Embryonic facial prominence (tissue), 1 donor: Measurements from ENCODE around the gene C1orf21.

Experiments used
- DNase-seq: peaks from one replicate; pipeline ENCODE4 v3.0.0-alpha.2; 2016; ENCODE audit errors: extremely low spot score

Gene C1orf21

DNA sequence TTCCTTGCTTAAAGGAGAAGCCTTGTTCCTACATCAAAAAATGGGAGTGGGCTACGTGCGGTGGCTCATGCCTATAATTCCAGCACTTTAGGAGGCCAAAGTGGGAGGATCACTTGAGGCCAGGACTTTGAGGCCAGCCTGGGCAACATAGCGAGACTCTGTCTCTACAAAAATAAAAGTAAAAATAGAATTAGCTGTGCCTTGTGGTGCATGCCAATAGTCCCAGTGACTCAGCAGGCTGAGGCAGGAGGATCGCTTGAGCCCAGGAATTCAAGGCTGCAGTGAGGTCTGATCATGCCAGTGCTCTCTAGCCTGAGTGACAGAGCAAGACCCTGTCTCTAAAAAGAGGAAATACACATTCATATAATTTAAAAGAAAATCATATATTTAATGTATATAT lies 127.1 kb downstream of the C1orf21 start:
- no peak for DNase-seq

DNA sequence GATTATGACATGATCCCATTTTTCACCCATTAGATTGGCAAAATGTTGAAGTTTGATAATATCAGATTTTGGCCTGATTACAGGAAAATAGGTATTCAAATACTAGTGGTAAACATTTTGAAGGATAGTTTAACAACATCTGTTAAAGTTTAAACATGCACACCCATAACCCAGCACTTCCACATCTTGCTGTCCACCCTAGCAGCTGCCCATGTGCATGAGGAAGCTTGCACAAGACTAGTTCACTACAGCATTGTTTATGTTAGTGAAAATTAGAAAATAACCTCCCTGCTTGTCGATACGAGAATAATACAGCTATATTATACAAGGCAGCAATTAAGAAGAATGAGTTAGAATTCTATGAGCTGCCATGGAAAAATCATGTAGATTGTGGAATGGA lies 127.6 kb downstream of the C1orf21 start:
- DNase-seq, result no peak

DNA sequence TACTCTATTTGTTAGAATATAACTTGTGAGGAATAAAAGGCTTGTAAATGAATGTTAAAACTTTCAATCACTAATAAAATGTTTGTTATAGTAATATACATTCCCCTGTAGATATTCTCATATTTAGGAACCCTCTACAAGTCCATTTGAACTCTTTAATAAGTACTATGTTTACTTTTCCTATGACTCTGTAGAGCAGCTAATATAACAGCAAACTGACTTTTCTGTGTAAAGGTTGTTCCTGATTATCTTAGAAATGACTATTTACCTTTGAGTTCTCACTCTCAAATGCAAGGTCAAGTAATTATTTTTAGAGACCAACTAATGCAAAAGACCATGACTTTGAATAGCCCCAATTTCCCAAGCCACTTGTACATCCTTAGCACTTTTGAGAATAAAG lies 130.3 kb downstream of the C1orf21 start:
- no peak for DNase-seq

DNA sequence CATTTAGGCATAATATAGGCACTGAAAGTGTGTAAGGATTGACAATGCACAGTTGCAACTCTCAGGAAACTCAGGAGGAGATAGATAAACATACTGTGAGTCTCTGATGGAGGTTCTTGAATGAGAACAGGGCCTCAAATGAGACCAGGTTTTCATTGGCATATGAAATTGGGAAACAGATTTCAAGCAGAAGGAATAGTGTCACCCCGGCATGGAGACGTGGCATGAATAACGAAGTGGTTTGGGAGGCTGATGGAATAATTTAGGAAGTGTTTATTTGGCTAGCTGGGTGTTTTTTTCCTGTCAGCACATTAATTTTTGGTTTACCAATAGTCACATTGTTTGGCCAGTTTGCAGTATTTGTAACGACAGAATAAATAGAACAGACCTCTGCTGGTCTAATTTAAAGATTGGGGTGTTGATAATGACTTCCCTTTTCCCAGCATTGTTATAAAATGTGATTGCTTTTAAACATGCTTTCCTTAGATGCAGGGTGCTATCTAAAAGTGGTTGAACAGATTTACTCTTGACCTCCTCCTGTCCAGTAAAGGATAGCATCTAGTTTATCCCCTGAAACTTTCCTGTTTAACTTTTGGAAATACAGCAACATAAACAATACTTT lies 132.0 kb downstream of the C1orf21 start:
- DNase-seq, result no peak

DNA sequence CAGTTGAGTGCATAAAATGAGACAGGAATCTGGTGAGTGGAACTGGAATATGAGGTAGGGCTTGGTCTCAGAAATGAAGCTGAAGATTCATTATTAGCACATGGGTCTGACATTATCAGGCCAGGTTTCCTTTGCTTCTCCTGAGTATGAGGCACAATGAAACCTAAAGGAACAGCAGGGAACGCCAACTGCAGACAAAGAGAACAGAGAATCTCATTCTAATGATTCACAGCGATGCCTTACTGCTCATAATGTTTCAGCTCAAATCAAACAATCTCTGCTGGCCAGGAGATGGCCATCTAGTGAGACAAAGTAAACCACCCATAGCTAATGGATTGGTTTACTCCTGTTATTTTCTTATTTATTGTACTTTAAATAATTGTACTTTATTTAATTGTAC lies 133.5 kb downstream of the C1orf21 start:
- DNase-seq, result no peak

DNA sequence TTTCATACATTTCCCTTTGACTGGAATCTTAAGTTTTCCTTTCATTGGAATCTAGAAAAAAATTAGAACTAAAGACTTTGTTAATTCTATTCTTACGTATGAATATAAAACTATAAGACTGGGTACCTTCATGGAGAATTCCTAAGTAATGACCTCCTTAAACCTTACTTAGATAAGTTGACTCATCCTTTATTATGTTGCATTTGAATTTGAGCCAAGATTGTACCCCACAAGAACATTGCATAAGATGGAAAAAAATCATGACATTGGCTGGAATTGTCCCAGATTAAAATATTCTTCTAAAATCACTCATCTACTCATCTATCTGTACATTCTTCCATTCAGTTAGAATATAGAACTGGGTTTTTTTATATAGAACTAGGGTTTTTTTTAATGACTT lies 137.4 kb downstream of the C1orf21 start:
- DNase-seq, result no peak

DNA sequence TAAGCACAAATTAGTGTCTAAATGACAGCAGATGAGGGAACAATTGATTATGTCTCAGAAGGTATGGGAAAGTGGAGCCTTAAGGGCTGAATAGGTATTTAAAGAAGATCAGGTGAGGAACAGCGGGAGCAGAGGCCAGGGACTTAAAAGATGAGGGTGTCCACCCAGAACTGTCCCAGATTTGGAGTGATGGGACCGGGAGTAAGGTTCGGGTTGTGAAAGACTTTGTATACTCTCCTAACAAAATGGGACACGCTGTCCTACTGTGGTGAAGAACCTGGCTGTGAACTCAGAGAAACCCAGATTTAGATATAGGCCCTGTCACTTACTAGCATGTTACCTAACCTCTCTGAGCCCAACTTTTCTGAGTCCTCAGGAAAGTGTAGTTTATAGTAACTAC lies 140.6 kb downstream of the C1orf21 start:
- no peak for DNase-seq

DNA sequence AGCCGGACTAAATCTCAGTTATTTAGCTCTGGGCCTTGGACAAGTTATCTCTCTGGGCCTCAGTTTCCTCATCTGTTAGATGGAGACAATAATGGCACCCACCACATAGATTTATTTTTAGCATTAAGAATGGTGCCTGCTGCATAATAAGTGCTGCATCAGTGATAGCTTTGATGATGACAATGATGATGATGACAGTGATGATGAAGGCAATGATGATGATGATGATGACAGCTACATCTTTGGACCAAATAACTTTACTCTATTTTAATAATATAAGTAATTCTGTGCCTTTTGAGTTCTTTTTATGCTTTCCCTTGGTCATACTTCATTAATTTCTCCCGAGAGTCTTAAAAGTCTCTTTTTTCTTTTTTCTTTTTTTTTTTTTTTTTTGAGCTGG lies 143.4 kb downstream of the C1orf21 start:
- no peak for DNase-seq

DNA sequence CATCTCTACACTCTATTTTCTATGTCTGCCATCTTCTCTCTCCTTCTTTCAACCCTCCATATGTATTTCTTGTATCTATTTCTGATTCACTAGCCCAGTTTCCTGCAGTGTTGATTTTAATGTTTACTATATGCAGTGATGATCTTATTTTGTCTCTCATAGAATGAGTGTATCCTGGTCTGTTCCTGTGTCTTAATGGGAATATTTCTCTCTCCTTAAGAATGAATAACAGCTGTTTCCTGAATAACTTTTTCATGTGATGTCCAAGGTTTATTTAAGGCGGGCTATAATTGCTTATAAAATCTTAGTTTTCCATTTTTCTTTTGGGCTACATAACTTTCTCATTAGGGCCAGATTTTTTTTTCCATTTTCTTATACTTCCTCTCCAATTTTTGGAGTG lies 144.5 kb downstream of the C1orf21 start:
- no peak for DNase-seq

DNA sequence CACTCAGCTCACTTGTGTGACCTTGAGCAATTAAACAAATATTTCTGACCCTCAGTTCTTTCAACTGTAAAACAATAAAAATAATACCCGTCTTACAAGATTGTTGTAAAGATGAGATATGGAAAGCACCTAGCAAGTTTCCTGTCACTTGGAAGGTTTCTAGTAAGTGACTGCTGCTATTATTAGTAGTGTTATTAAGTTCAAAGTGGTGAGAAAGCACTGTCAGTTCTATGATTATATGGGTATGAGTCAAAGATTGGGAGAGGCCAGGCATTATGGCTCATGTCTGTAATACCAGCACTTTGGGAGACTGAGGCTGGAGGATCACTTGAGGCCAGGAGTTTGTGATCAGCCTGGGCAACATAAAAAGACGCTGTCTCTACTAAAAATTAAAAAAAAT lies 145.4 kb downstream of the C1orf21 start:
- DNase-seq, result no peak

DNA sequence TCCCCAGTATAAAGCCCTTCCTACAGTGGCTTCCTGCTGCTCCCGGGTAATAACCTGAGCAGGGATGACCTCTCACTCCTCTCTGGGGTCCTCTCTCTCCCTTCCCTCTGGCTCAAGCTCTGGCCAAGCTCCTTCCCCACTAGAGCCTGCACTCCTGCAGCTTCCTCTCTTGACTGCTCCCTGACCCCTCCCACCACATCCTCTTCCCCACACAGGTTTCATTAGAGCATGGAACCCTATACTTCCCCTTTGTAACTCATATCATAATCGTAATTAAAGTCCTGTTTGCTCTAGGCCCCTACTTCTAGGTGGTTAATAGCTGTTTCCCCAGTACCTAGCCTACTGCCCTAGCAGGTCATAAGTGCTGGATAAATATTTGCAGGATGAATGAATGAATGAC lies 146.2 kb downstream of the C1orf21 start:
- DNase-seq, result no peak

DNA sequence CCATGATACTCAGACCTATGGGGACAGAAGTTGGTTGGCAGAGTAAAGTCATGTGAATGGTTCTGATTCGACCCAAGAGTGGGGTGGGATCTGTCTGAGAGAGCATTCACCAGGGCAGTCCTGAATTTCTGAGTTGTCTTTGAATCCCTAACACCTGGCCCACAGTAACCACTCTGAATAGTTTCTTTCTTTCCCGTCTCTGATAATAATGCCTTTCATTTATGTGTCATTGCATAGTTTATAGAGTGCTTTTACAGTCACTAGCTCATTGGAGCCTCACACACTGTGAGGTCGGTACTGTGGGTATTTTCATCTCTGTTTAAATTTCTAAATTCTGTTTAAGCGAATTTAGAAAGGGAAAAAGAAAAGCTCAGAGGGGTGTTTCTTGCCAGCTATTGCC lies 147.1 kb downstream of the C1orf21 start:
- DNase-seq, result no peak

DNA sequence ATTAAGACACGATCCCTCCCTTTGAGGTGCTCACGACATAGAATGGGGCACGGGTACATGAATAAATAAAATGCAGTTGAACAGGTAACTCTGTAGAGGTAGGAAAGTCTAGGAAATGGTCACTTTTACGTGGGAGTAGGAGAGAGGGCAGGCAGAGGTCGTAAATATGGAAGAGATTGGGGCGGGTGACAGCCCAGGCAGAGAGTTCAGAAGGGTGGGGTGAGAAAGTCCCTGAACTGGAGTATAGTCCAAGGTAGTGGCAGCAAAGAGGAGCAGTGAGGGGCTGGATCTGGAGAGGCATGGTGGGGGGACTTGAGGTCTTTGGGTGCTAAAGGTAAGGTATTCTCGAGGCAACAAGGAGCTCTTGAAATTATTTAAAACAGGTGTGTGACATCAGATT lies 147.9 kb downstream of the C1orf21 start:
- DNase-seq, result no peak

DNA sequence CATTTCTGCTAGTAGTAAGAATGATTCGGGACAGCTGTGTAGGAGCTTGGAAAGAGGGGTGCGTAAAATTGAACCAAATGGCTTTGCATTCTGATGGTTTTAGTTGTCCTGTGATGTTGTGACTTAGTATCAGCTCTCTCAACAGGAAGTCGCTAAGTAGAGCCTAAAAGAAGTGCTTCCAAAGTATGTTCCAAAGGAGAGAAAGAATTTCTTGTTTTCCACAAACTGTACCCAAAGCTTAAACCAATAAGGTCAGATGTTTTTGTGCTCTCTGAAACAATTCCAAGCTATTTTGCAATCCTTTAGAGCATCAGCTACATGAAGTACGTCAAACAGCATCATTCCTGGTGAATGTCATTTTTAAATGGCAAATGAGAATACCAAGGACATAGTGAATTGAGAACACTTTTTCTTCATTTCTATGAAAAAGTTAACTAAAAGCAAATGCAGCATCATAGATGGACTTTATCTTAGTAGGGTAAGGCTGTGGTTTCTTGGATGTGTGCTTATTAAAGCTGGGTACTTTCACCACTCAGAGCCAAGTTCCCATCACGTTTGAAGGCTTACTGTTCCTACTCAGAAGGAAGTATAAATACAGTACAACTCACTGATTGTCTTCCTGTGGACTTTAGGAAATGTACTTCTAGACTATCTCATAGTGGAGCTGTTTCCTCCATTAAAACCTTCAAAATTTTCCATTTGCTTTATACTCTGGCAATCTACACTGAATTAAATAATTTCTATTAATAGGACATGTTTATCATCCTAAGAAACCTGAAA lies 148.6 kb downstream of the C1orf21 start:
- no peak for DNase-seq

DNA sequence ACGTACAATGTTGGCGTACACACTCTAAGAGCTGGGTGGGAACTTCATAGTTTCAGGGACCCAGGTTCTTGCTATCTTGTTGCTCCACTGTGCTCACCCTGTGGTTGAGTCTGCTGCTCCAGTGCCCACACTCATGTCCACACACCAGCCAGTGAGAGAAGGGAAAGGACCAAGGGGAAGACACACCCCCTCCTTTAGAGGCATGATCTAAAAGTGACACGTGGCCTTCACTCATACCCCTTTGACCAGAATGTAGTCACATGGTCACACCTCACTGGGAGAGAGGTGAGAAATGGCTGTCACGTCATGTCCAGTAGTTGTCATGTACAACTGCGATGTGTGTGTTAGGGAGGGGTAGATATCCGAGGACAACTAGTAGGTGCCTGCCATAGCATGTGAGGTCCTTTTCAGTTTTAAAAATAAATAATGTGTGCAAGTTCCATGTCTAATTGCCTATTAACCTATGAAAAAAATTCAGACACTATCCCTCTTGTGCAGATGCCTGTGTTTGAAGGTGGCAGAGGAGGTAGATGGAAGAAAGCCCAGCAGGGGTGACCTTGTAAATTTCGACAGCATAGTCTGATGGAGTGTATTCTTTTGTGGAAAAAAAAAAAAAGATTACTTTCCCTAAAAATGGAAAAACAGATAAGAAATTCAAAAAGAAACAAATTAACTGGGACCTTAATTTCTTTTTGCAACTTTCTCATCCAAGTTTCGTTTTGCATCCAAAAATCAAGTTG lies 149.6 kb downstream of the C1orf21 start:
- no peak for DNase-seq

DNA sequence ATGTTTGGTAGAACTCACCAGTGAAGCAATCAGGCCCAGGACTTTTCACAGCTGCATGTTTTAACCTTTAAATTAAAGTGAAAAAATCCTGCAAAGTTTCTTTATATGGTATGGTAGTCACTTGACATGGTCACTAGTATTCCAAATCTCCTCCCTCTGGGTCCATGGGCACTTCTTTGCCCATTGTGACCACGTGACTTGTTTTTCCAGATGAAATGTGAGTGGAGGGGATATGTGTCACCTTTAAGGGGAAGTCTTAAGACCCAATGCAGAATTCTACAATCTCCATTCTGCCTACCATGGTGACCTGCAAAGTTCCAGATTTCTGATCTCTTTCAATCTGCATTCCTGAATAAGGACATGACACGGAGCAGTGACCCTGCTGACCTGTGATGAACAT lies 152.8 kb downstream of the C1orf21 start:
- DNase-seq, result no peak

DNA sequence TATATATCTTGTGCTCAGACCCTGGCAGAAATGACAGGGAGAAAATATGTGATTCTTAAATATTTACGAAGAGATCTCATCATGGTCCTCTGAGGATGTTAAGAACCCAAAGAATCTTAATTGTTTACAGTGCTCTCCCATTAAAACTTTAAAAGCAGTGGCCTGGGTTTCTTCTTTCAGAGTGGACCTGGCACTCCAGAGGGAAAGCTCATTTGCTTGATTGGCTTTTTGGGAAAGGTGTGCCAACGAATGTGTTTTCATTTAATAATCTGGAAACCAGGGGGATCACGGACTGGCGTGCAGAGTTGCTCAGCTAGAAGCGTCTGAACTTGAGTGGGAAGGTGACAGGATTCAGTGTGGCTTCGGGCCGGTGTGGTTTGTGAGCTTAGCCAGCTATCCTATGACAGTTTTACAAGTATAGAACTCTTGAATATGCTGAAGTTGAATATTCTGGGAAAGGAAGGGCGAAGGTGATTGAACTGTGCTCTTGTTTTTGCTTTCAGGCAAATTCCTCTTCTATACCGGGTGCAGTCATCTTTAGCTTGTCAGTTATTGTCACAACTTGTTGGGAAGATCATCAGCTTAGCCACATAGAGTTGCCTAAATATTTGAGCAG lies 154.8 kb downstream of the C1orf21 start:
- no peak for DNase-seq

DNA sequence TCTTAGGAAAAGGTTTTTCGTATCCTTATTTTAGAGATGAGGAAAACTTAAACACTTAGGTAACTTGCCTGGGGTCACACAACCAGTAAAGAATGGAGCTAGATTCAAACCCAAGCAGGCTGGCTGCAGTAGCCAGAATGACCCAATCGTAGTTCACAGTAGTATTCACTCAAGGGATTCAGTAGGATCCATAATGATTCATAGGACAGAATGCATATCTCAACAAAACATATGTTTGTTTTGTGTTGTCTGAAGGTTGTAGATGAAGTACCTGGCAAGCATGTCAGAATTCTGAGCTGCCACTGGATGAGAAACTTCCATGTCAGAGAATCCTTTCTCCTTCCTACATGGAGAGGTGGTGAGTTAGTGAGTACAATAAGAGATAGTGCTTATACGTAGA lies 155.5 kb downstream of the C1orf21 start:
- no peak for DNase-seq

DNA sequence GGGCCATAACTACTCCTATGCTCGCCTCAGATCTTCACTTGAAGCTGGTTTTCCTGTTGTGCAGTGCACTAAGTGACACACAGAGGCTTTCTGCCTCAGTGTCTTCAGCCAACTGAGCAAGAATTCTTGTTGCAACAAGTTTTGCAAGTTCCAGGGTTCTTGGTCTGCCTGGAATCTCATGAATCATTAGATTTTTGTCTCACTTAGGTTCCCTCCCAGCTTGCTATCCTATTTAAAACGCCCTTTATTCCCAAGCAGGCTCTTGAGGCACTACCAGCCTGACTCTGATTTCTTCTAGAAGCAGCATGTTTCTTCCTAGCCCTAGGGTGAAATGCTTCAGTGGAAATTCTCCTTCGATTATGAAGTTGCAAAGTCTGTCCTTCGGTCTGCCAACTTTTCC lies 158.8 kb downstream of the C1orf21 start:
- no peak for DNase-seq

DNA sequence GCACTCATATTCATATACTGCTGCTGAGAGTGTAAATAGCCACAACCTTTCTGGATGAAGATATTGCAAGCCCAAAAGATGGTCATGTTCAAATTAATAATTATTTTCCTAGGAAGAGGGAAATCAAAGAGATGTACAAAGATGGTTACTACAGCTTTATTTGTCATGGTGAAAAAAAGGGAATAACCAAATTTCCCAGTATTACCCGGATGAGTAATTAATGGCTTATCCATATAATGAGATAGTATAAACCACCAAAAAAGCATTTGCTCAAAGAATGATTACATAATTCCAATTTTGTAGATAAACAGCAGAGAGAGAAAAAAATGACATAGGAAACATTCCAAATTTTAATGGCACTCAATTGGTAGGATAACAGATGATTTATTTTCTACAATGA lies 165.6 kb downstream of the C1orf21 start:
- DNase-seq, result no peak

DNA sequence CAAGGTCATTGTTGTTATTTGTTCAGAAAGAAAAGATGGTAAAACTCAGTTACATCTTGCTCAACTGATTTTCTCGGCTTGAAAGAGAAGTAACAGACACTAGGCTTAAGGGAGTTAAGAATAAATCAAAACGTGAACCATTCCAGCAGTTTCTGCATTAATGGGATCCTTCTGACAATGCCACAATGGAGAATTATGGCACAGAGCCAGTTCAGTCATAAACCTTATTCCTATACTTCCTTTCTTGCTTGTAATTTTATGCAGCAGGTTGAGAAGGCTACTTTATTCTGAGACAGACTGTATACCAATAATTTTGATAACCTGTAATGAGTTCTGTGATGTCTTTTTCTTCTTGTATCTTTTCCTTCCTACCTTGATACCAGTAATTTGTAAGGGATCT lies 167.0 kb downstream of the C1orf21 start:
- DNase-seq, result no peak
